OCI-LY1 (cell line): ENCODE results near the gene PCNX2.

ENCODE experiments used
- H2AFZ ChIP-seq: fragments of 200-600 bp; sonication (generic), shearing (Covaris generic); 2 replicates; pipeline ENCODE4 v1.6.0; 2014; ENCODE audit warnings: antibody characterized with exemption, mild to moderate bottlenecking, low read length
- H3F3A ChIP-seq: fragments of 200-600 bp; sonication (generic), shearing (Covaris generic); 2 replicates; pipeline ENCODE4 v1.6.0; 2014; ENCODE audit warnings: mild to moderate bottlenecking, antibody characterized with exemption, low read length, moderate library complexity; ENCODE audit not compliant: insufficient read depth
- H3K27ac ChIP-seq: fragments of 200-600 bp; sonication (generic); 2 replicates; pipeline ENCODE4 v1.5.1; 2014; ENCODE audit warnings: low read length, mixed run types, mild to moderate bottlenecking, low read depth; ENCODE audit not compliant: poor library complexity, severe bottlenecking
- H3K27me3 ChIP-seq: fragments of 200-600 bp; sonication (generic); 2 replicates; pipeline ENCODE4 v1.6.0; 2014; ENCODE audit warnings: antibody characterized with exemption, mild to moderate bottlenecking, low read length, moderate library complexity; ENCODE audit not compliant: insufficient read depth
- H3K36me3 ChIP-seq: fragments of 200-600 bp; sonication (generic); 2 replicates; pipeline ENCODE4 v1.6.1; 2014; ENCODE audit warnings: mild to moderate bottlenecking, antibody characterized with exemption, low read length, moderate library complexity, mixed read lengths; ENCODE audit not compliant: insufficient read depth
- H3K4me1 ChIP-seq: fragments of 200-600 bp; sonication (generic); 2 replicates; pipeline ENCODE4 v1.5.1; 2014; ENCODE audit warnings: mild to moderate bottlenecking, low read length, moderate library complexity; ENCODE audit not compliant: insufficient read depth, severe bottlenecking
- H3K4me2 ChIP-seq: fragments of 200-600 bp; sonication (generic), shearing (Covaris generic); 2 replicates; pipeline ENCODE4 v1.6.1; 2014; ENCODE audit warnings: low read length
- H3K4me3 ChIP-seq: fragments of 200-600 bp; sonication (generic); 2 replicates; pipeline ENCODE4 v1.5.1; 2014; ENCODE audit warnings: low read length, low read depth, mild to moderate bottlenecking, mixed read lengths; ENCODE audit not compliant: poor library complexity, severe bottlenecking
- H3K79me2 ChIP-seq: fragments of 200-600 bp; shearing (Covaris generic); 2 replicates; pipeline ENCODE4 v1.6.1; 2016; ENCODE audit warnings: mixed run types, low read length, mixed read lengths; ENCODE audit not compliant: insufficient read depth
- H3K9ac ChIP-seq: fragments of 200-600 bp; sonication (generic), shearing (Covaris generic); 2 replicates; pipeline ENCODE4 v1.6.1; 2014; ENCODE audit warnings: mild to moderate bottlenecking, low read length, mixed read lengths
- H3K9me2 ChIP-seq: fragments of 200-600 bp; sonication (generic), shearing (Covaris generic); 2 replicates; pipeline ENCODE4 v1.6.1; 2014; ENCODE audit warnings: low read depth, mild to moderate bottlenecking, low read length, mixed read lengths
- H3K9me3 ChIP-seq: fragments of 200-600 bp; shearing (Covaris generic); 2 replicates; pipeline ENCODE4 v1.6.1; 2014; ENCODE audit warnings: low read length, mixed read lengths
- H4K20me1 ChIP-seq: fragments of 200-600 bp; sonication (generic), shearing (Covaris generic); 2 replicates; pipeline ENCODE4 v1.6.0; 2016; ENCODE audit warnings: mild to moderate bottlenecking, low read length; ENCODE audit not compliant: insufficient read depth
- EZH2 ChIP-seq: fragments of 200-600 bp; sonication (generic), shearing (Covaris generic); IDR thresholded peaks from 2 replicates; pipeline ENCODE4 v1.8.0; 2017; ENCODE audit warnings: borderline replicate concordance, mixed run types, mild to moderate bottlenecking, antibody characterized with exemption, low read length, moderate library complexity, mixed read lengths
- TF ChIP-seq, protein P1 (sequence below): fragments of 200-600 bp; sonication (generic), shearing (Covaris generic); IDR thresholded peaks from 2 replicates; pipeline ENCODE4 v1.5.1; 2017; ENCODE audit warnings: mild to moderate bottlenecking, antibody characterized with exemption, low read length, moderate library complexity, mixed read lengths

The PCNX2 gene

DNA sequence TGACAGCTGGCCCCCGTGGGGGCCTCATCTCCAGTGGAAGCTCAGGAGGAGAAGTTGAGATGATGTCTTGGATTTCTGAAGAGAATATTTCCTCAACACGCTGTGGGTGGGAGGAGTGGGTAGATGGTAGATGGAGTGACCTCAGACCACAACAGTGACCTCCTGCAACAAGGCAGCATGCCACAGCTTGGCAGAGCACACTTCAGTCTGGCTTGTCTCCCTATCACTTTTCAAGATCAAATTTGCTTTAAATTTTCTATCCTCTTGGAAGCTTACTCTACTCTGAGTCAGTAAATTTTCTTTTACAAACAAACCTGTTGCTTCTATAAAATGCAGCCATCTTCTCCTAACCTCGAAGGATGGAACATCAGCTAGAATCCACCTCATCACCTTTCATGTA is 285.4 kb downstream of the PCNX2 start:
- Histone ChIP-seq H3K4me3 (no peak overlapping the region), H3K4me2 (no peak overlapping the region), H3K79me2 (no peaks in the 10 kb centered on the region), H3K4me1 (no peaks in the 10 kb centered on the region), H3K27me3 (no peaks in the 10 kb centered on the region), H3K27ac (no peak overlapping the region), H3K9me2 (no peaks in the 10 kb centered on the region), H3F3A (no peaks in the 10 kb centered on the region), H4K20me1 (no peaks in the 10 kb centered on the region), H2AFZ (no peak overlapping the region), H3K9ac (no peak overlapping the region), H3K9me3 (no peaks in the 10 kb centered on the region), H3K36me3 (no peaks in the 10 kb centered on the region)
- TF ChIP-seq, protein P1, sequence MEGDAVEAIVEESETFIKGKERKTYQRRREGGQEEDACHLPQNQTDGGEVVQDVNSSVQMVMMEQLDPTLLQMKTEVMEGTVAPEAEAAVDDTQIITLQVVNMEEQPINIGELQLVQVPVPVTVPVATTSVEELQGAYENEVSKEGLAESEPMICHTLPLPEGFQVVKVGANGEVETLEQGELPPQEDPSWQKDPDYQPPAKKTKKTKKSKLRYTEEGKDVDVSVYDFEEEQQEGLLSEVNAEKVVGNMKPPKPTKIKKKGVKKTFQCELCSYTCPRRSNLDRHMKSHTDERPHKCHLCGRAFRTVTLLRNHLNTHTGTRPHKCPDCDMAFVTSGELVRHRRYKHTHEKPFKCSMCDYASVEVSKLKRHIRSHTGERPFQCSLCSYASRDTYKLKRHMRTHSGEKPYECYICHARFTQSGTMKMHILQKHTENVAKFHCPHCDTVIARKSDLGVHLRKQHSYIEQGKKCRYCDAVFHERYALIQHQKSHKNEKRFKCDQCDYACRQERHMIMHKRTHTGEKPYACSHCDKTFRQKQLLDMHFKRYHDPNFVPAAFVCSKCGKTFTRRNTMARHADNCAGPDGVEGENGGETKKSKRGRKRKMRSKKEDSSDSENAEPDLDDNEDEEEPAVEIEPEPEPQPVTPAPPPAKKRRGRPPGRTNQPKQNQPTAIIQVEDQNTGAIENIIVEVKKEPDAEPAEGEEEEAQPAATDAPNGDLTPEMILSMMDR = no peak
- no peak for TF ChIP-seq EZH2

DNA sequence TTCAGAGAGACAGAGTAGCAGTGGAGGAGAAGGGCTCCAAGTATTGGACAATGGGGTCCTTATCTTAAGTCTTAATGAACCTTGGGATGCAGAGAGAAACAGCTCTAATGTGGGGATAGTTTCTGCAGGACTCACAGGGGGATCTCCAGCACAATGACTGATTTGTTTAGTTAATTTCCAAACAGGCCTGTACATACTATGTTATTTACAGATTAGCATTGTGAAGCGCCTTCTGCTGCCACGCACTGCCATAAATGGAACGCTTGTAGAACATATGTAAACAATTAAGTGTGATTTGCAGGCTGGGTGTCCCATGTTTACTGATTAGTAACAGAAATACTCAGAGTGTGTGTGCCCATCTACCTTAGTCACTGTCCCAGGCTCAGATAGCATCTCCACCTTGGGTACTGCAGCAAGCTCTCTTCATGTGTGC is 289.0 kb downstream of the PCNX2 start:
- Histone ChIP-seq H3K36me3 (no peaks in the 10 kb centered on the region), H3K9me3 (no peaks in the 10 kb centered on the region), H3K9me2 (no peaks in the 10 kb centered on the region), H3K27me3 (no peaks in the 10 kb centered on the region), H3K4me1 (no peaks in the 10 kb centered on the region), H3K9ac (no peak overlapping the region), H3K4me2 (no peak overlapping the region), H2AFZ (no peak overlapping the region), H4K20me1 (no peaks in the 10 kb centered on the region), H3F3A (no peaks in the 10 kb centered on the region), H3K79me2 (no peaks in the 10 kb centered on the region), H3K4me3 (no peak overlapping the region), H3K27ac (no peak overlapping the region)
- TF ChIP-seq, protein P1 = no peak
- TF ChIP-seq EZH2 = no peak

DNA sequence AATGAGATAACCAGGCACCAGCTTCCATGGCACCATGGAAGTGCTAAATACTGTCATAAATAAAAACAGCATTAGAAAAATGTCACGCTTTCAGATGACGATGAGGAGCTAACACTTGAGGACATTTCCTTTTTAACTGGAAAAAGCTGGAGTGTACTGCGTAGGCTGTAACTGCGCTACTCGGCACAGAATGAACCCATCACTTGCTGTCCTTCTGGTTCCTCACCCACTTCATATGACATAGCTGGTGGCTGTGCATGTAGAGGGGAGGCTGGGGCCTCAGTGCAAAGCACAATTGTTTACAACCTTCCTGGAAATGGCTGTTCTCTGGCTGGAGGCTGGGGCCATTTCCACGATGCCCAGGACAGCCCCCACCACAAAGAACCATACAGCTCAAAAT is 289.4 kb downstream of the PCNX2 start:
- no peak overlapping the region for H3K27ac ChIP-seq
- H3K9me3 ChIP-seq = no peaks in the 10 kb centered on the region
- H3F3A ChIP-seq = no peaks in the 10 kb centered on the region
- H4K20me1 ChIP-seq = no peaks in the 10 kb centered on the region
- H3K4me1 ChIP-seq = no peaks in the 10 kb centered on the region
- no peak overlapping the region for H3K4me3 ChIP-seq
- no peak overlapping the region for H3K9ac ChIP-seq
- no peak overlapping the region for H3K4me2 ChIP-seq
- no peaks in the 10 kb centered on the region for H3K27me3 ChIP-seq
- no peaks in the 10 kb centered on the region for H3K9me2 ChIP-seq
- no peaks in the 10 kb centered on the region for H3K36me3 ChIP-seq
- H2AFZ ChIP-seq = no peak overlapping the region
- TF ChIP-seq, protein P1 = no peak
- no peak for TF ChIP-seq EZH2
- H3K79me2 ChIP-seq = no peaks in the 10 kb centered on the region
